Tibial nerve (tissue), 4 donors: ENCODE results near the gene KIF25.

Experiments
- EP300 ChIP-seq, 2 donors: sonication (generic); formaldehyde crosslinking; IDR thresholded peaks; one replicate each; pipeline ENCODE4 v1.6.1; 2017; ENCODE audit warnings: antibody characterized with exemption in 2 of 2, mild to moderate bottlenecking in 1 of 2
- POLR2A ChIP-seq, 2 donors: fragments of 450-650 bp; IDR thresholded peaks; one replicate each; pipeline ENCODE4 v1.6.1; 2017; ENCODE audit warnings: antibody characterized with exemption in 2 of 2, mild to moderate bottlenecking in 2 of 2, moderate library complexity in 2 of 2
- TF ChIP-seq, protein P1 (sequence below), 5 experiments: fragments of 200-600 bp in 3 of 5; fragments of 450-650 bp in 2 of 5; sonication (generic) in 3 of 5; IDR thresholded peaks; one replicate each; pipeline ENCODE4 v1.5.1; 2016 to 2019; ENCODE audit warnings: antibody characterized with exemption in 5 of 5, mild to moderate bottlenecking in 3 of 5, moderate library complexity in 2 of 5

DNA sequence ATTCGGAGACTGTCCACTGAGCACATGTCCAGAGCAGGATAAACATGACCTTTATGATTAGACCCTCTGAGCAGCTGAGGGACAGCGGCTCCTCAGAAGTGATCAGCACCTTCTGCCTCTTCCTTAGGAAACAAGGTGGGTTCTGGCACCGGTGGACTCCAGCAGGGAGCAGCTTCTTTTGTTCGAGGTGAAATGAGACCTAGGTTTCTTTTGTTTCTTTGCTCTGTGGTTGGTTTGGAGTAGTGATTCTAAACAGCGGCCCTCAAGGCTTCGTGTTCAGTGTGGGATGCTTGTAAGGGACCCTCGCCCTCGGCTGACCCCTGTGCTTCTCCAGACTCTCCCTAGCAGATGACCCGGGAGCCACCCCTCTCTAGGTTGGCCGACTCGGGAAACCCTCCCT is 96.2 kb downstream of the KIF25 start:
- TF ChIP-seq POLR2A (IDR thresholded peaks at IDR 0.05) (no peak), EP300 (IDR thresholded peaks at IDR 0.05) (no peak)
- TF ChIP-seq, protein P1, sequence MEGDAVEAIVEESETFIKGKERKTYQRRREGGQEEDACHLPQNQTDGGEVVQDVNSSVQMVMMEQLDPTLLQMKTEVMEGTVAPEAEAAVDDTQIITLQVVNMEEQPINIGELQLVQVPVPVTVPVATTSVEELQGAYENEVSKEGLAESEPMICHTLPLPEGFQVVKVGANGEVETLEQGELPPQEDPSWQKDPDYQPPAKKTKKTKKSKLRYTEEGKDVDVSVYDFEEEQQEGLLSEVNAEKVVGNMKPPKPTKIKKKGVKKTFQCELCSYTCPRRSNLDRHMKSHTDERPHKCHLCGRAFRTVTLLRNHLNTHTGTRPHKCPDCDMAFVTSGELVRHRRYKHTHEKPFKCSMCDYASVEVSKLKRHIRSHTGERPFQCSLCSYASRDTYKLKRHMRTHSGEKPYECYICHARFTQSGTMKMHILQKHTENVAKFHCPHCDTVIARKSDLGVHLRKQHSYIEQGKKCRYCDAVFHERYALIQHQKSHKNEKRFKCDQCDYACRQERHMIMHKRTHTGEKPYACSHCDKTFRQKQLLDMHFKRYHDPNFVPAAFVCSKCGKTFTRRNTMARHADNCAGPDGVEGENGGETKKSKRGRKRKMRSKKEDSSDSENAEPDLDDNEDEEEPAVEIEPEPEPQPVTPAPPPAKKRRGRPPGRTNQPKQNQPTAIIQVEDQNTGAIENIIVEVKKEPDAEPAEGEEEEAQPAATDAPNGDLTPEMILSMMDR (IDR thresholded peaks at IDR 0.05), result no peak
